GM06990 (cell line): ENCODE measurements around the gene CEP57L1.
"Not testable (repeated sequence)": the region's sequence is repeated elsewhere in the genome, so short reads cannot be mapped to it uniquely, and the experiment has no call there.

ENCODE experiments used
- DNase-seq: peaks from one replicate; pipeline ENCODE4 v3.0.0-alpha.2; 2011; ENCODE audit not compliant: insufficient read length; ENCODE audit errors: extremely low read depth
- H3K27me3 ChIP-seq: replicated peaks from 2 replicates; pipeline ENCODE4 v1.6.0; 2011; ENCODE audit warnings: low read length; ENCODE audit not compliant: control insufficient read depth, insufficient read depth
- H3K36me3 ChIP-seq: 2 replicates; pipeline ENCODE4 v1.5.1; 2011; ENCODE audit warnings: low read length; ENCODE audit not compliant: control insufficient read depth, insufficient read depth
- H3K4me3 ChIP-seq: replicated peaks from 2 replicates; pipeline ENCODE4 v1.5.1; 2011; ENCODE audit warnings: low read depth, mild to moderate bottlenecking, control low read depth, low read length
- TF ChIP-seq, protein P1 (sequence below): IDR thresholded peaks from 2 replicates; pipeline ENCODE4 v1.5.1; 2011; ENCODE audit warnings: low read length, control low read depth, mild to moderate bottlenecking, inconsistent platforms; ENCODE audit not compliant: insufficient read depth, poor library complexity, severe bottlenecking

Gene CEP57L1

GRCh38 chr6:109083657-109084056, 11.7 kb upstream of the CEP57L1 start:
- Histone ChIP-seq H3K36me3 (no peaks in the 10 kb centered on the region), H3K27me3 (no peaks in the 10 kb centered on the region), H3K4me3 (no peak overlapping the region)
- TF ChIP-seq, protein P1, sequence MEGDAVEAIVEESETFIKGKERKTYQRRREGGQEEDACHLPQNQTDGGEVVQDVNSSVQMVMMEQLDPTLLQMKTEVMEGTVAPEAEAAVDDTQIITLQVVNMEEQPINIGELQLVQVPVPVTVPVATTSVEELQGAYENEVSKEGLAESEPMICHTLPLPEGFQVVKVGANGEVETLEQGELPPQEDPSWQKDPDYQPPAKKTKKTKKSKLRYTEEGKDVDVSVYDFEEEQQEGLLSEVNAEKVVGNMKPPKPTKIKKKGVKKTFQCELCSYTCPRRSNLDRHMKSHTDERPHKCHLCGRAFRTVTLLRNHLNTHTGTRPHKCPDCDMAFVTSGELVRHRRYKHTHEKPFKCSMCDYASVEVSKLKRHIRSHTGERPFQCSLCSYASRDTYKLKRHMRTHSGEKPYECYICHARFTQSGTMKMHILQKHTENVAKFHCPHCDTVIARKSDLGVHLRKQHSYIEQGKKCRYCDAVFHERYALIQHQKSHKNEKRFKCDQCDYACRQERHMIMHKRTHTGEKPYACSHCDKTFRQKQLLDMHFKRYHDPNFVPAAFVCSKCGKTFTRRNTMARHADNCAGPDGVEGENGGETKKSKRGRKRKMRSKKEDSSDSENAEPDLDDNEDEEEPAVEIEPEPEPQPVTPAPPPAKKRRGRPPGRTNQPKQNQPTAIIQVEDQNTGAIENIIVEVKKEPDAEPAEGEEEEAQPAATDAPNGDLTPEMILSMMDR = no peak
- DNase-seq = no peak

DNA sequence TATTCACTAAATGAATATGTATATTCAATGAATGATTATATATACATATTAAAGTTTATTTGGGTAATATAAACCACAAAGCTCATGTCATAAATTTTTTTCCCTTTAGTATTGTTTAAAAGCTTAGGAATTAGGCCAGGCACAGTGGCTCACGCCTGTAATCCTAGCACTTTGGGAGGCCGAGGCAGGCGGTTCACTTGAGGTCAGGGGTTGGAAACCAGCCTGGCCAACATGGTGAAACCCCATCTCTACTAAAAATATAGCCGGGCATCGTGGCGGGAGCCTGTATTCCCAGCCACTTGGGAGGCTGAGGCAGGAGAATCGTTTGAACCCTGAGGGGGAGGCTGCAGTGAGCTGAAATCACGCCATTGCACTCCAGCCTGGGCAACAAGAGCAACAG, 11.2 kb upstream of the CEP57L1 start:
- DNase-seq, H3K27me3 ChIP-seq, H3K4me3 ChIP-seq, H3K36me3 ChIP-seq: not testable (repeated sequence)

DNA sequence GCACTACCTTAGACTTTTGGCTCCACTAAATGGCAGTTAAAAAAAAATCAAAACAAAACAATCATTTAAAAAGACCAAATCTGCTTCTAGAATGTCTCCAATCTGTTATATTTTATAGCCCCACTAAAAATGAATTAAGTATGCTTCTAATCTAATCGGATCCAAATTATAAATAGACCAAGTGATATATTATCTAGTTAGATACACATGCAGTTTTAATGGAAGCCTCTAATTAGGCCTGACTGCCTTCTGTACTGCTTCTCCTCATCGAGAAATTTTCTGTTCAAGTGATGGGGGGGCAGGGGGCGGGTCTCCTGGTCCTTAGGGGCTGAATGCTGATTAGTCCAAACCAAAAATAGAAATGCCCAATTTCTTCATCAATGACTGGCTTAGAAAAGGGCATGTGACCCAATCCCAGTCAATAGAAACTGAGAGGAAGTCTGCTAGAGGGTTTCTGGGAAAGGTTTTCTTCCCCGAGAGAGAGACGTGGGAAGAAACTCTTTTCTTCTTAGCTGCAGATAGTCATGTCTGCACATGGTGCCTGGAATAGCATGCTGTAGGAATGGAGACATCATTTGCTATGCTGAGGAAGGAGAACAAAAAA, 7.5 kb upstream of the CEP57L1 start:
- no peaks in the 10 kb centered on the region for H3K27me3 ChIP-seq
- no peak for DNase-seq
- no peak overlapping the region for H3K4me3 ChIP-seq
- H3K36me3 ChIP-seq = no peaks in the 10 kb centered on the region
- TF ChIP-seq, protein P1 = no peak

- no peak for DNase-seq
- H3K27me3 ChIP-seq = no peaks in the 10 kb centered on the region
- no peak overlapping the region for H3K4me3 ChIP-seq
- TF ChIP-seq, protein P1 = no peak
- H3K36me3 ChIP-seq = no peaks in the 10 kb centered on the region
These were observed 6.3 kb upstream of the CEP57L1 start for GRCh38 chr6:109088995-109089394.

- no peak for DNase-seq
- Histone ChIP-seq H3K36me3 (no peaks in the 10 kb centered on the region), H3K27me3 (no peaks in the 10 kb centered on the region), H3K4me3 (no peak overlapping the region)
- TF ChIP-seq, protein P1 = no peak
These were observed 3.8 kb upstream of the CEP57L1 start for GRCh38 chr6:109091314-109092024.

GRCh38 chr6:109092074-109092473, 3.2 kb upstream of the CEP57L1 start:
- TF ChIP-seq, protein P1 = no peak
- no peak overlapping the region; the same call in 1 of the 2 replicates for H3K4me3 ChIP-seq
- no peaks in the 10 kb centered on the region for H3K36me3 ChIP-seq
- DNase-seq = no peak
- H3K27me3 ChIP-seq = no peaks in the 10 kb centered on the region
